HUES64 (cell line): ENCODE measurements around the gene RING1. TPM values are rescaled to one million over a fixed set of nuclear protein-coding genes. Genes with fewer than 3 reads are reported as not detected.

Source experiments
- H3K27ac ChIP-seq: 2 replicates; pipeline ENCODE4 v1.7.0; 2013; ENCODE audit warnings: low read depth, low read length, inconsistent platforms
- H3K27me3 ChIP-seq: 2 replicates; pipeline ENCODE4 v1.6.1; 2013; ENCODE audit warnings: mild to moderate bottlenecking, low read length; ENCODE audit not compliant: insufficient read depth
- H3K36me3 ChIP-seq: 2 replicates; pipeline ENCODE4 v1.6.1; 2013; ENCODE audit warnings: mild to moderate bottlenecking, low read length; ENCODE audit not compliant: insufficient read depth
- H3K4me1 ChIP-seq: 2 replicates; pipeline ENCODE4 v1.6.1; 2013; ENCODE audit warnings: mild to moderate bottlenecking, low read length, moderate library complexity; ENCODE audit not compliant: insufficient read depth
- H3K4me3 ChIP-seq: 2 replicates; pipeline ENCODE4 v1.5.1; 2013; ENCODE audit warnings: mild to moderate bottlenecking, low read length, moderate library complexity
- H3K9ac ChIP-seq: 2 replicates; pipeline ENCODE4 v1.6.1; 2013; ENCODE audit warnings: mild to moderate bottlenecking, low read depth, low read length
- H3K9me3 ChIP-seq: 2 replicates; pipeline ENCODE4 v1.6.1; 2013; ENCODE audit warnings: low read depth, low read length; ENCODE audit not compliant: insufficient read depth
- WGBS: fragments of 150-250, 120-280 bp; methylation state at CpG from one replicate; pipeline ENCODE4 v1.1.7; 2013; ENCODE audit warnings: missing lambda C conversion rate; 5-methylcytosine and 5-hydroxymethylcytosine counted together
- polyA plus RNA-seq, 2 experiments: library from polyadenylated mRNA; stranded (reverse); fragments of 50-300 nt; gene quantifications; one replicate each; pipeline ENCODE4 v1.2.3, GENCODE V29; 2013

The RING1 gene
- 27.4 TPM for polyA plus RNA-seq (2013, experiment 1 of 2)
- 29.5 TPM for polyA plus RNA-seq (2013, experiment 2 of 2)

DNA sequence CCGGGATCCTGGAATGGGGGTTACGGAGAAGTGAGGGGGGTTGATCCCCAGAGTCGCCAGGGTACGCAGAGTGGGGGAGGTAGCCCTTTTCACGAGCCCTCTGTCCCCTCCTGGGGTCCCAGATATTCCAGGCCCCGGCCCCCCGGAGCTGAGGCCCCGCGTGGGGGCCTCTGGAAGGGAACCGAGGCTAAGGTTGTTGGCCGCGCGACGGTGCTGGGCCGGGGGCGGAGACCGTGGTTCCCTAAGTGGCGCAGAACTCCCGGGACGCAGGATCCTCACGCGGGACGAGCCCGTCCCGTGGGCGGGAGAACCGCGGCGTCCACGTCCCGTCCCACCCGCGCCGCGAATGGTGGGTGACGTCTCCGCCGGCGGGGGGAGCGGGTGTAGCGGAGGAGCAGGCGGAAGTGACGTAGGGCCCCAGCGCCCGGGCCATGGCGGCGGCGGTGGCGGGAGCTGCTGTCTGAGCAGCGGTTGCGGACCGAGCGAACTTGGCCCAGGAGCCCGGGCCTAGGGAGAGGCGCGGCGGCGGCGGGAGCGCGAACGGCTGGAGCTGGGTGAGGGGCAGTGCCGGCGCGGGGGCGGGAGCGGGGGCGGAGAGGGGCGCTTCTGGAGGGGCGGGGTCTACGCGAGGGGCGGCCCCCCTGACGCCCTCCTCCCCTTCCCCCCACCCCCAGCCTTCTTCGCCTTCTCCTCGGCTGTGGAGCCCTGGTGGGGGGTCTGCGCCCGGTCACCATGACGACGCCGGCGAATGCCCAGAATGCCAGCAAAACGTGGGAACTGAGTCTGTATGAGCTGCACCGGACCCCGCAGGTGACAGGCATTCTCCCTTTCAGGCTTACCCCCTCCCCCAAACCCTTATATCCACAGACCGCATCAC is at the start of gene RING1:
Gene RING1 (plus strand): TSS at position 410 of the 877 bp plus-strand sequence. CDS start 323 bp downstream, at position 733.
- H3K27me3 ChIP-seq = peaks cover 66% of the 10 kb centered on the region
- peak within 1 kb of the TSS; percentile 90; the same call in 1 of the 2 replicates for H3K27ac ChIP-seq
- under 1% methylated on average over 80 of the region's 86 CpGs for WGBS
- no peaks in the 10 kb centered on the region for H3K9me3 ChIP-seq
- H3K4me1 ChIP-seq = peaks cover 32% of the 10 kb centered on the region
- H3K9ac ChIP-seq = peak within 1 kb of the TSS; percentile 69
- peaks cover 22% of the 10 kb centered on the region for H3K36me3 ChIP-seq
- peak within 1 kb of the TSS; percentile 90 for H3K4me3 ChIP-seq

DNA sequence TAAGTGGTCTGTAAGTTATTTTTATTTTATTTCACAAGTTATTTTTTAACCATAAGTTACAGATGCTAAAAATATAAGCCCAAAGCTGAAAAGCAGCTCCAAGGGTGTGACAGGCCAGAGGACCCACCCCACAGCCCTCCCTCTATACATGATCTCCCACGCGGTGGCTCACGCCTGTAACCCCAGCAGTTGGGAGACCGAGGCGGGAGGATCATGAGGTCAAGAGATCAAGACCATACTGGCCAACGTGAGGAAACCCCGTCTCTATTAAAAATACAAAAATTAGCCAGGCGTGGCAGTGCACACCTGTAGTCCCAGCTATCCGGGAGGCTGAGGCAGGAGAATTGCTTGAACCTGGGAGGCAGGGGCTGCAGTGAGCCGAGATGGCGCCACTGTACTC is 48.2 kb upstream of the RING1 start:
- Histone ChIP-seq H3K36me3 (no peaks in the 10 kb centered on the region), H3K4me3 (no peak overlapping the region), H3K9me3 (no peaks in the 10 kb centered on the region), H3K9ac (no peak overlapping the region), H3K27ac (no peak overlapping the region), H3K27me3 (peaks cover 21% of the 10 kb centered on the region), H3K4me1 (peaks cover 6% of the 10 kb centered on the region)
- WGBS = 93% methylated on average over 11 of the region's 11 CpGs

DNA sequence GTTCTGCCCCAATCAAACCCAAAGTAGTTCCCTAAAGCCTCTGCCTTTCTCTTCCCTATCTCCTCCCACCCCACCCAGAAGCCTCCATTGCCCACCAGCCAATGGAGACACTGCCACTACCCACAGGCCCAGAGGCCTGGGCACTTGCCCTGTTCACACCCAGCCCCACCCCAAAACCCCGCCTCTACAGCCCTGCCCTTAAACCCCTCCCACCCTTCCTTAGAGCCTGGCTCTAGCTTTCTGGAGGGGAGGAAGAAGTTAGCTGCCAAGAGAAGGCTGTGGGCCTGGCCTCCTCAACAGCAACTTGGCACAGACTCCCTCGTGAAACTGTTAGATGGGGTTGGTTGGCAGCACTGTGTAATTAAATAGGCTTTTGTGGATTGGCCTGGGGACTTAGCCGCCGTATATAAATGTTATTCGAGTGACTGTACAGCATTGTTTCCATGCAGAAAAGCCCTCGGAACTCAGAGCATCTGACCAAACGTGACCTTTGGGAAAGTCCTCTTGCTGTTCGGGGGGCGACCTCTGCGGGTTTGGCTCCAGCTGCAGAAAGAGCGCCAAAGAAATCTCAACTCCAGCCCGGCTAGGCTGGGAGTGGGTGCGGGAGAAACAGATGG is 47.5 kb upstream of the RING1 start:
- Histone ChIP-seq H3K9me3 (no peaks in the 10 kb centered on the region), H3K9ac (no peak overlapping the region), H3K27ac (no peak overlapping the region), H3K36me3 (no peaks in the 10 kb centered on the region), H3K4me3 (peak overlapping the region; percentile 65; the same call in 1 of the 2 replicates), H3K27me3 (peaks cover 21% of the 10 kb centered on the region), H3K4me1 (peaks cover 6% of the 10 kb centered on the region)
- 72% methylated on average over 12 of the region's 13 CpGs for WGBS

DNA sequence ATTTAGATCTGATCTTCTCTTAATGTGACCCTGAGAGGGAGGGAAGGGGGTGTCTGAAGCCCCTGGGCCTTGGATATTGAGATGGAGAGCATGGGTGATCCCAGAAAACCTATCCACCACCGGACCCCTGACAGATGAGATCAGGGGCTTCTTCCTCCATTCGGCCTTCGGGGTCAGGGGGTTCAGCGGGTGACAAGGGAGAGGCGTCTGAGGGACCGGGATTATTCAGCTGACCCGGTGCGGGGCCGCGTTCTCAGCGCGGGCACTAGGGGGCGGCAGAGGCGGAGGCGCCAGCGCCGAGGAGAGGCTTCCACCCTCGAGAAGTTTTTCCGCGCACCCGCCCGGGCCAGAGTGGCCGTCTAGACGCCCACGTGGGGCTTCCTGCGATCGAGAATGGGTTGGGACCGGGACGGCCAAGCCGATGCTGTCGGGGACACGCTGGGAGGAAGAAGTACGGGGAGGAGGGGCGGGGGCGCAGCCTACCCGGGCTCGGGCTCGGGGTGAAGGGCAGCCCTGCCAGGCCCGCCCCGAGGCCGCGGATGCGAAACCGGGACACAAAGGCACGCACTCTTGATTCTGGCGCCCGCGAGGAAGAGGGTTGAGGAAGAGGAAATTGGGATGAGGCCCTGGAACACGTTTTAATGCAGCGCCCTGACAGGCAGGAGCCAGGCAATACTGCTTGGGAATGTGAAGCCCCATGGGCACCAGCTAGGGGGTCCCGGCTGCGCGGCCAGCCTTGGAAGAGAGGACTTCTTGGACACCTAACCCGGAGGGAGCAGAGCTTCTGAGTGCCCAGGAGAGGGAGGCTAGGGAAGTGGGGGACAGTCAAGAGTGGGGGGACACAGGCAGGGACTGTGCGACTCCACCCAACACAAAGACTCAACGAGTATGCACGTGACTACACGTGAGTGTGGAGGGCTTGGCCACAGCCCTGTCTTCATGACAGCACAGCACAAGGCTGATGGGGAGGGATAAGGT is 46.7 kb upstream of the RING1 start:
- H3K27me3 ChIP-seq = peaks cover 21% of the 10 kb centered on the region
- H3K9ac ChIP-seq = peak overlapping the region; percentile 83
- H3K27ac ChIP-seq = no peak overlapping the region
- H3K4me1 ChIP-seq = peaks cover 6% of the 10 kb centered on the region
- WGBS = 12% methylated on average over 58 of the region's 58 CpGs
- H3K4me3 ChIP-seq = peak overlapping the region; percentile 65
- no peaks in the 10 kb centered on the region for H3K36me3 ChIP-seq
- H3K9me3 ChIP-seq = no peaks in the 10 kb centered on the region

DNA sequence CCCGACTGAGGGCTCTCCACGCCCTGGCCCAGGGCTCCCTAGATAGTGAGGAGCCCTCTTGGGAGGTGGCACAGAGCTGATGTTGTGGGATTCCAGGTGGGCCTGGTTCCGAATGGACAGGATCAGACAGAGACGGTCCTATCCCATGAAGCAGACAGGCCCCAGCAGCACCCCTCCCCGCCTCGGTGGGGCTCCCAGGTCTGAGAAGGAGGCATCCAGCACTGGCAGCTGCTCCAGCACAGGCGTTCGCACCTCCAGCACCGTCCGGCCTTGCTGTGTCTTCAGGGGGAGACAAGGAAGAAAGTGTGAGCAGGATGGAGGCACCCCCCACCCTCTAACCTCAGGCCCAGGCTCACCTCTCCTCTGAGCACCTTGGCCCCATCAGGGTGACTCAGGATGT is 44.8 kb upstream of the RING1 start:
- no peak overlapping the region for H3K9ac ChIP-seq
- H3K27ac ChIP-seq = no peak overlapping the region
- no peaks in the 10 kb centered on the region for H3K9me3 ChIP-seq
- H3K4me3 ChIP-seq = no peak overlapping the region
- H3K4me1 ChIP-seq = peaks cover 6% of the 10 kb centered on the region
- H3K36me3 ChIP-seq = no peaks in the 10 kb centered on the region
- 92% methylated on average over 10 of the region's 10 CpGs for WGBS
- H3K27me3 ChIP-seq = peaks cover 21% of the 10 kb centered on the region

DNA sequence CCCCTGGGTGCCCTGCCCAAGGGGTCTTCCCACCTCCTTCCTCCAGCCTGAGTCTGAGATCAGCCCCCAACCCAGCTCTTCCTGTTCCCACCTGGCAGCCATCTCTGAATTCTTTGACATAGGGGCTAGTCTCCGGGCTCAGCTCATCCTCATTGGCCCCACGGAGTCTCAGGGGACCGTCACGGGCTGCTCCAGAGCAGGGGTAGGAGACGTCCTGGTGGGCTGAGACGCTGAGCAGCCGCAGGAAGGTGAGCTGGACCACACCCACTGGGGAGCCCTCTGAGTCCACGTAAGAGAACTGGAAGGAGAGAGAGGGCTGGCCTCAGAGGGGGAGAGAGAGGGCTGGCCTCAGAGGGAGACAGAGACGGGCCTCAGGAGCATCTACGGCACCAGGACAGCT is 44.1 kb upstream of the RING1 start:
- Histone ChIP-seq H3K9me3 (no peaks in the 10 kb centered on the region), H3K36me3 (no peaks in the 10 kb centered on the region), H3K27me3 (peaks cover 21% of the 10 kb centered on the region), H3K4me3 (no peak overlapping the region), H3K27ac (no peak overlapping the region), H3K4me1 (peaks cover 6% of the 10 kb centered on the region), H3K9ac (no peak overlapping the region)
- 71% methylated on average over 10 of the region's 10 CpGs for WGBS

DNA sequence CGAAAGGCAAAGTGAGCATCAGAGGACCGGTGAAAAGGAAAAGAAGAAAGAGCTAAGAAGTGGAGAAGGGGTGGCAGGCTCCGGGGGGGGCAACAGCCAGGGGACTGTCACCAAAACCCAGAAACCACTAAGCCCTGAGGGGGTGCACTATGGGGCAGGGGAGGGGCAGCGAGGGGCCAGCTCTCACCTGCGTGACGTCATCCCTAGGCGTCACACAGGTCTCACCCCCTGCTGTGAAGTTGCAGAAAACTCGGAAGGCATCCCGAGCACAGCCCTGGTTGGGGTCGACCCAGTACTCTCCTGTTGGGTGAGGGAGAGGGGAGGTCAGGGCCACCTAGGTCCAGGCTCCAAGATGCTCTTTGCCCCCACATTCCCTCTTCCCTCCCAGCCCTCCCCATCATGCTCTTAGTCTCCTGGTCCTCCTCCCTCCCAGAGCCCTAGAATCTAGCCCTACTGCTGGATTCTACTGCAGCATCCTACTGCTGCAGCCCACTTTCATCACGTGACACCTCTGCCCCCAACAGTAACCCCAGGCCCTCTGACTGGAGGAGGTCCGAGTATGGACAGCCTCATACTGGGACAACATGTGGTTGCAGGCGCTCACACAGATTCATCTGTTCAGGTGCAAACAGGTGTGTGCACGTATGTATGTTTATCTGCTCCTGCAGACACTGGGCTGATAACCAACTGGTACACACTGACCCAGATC is 43.5 kb upstream of the RING1 start:
- Histone ChIP-seq H3K36me3 (no peaks in the 10 kb centered on the region), H3K27ac (no peak overlapping the region), H3K27me3 (peaks cover 19% of the 10 kb centered on the region), H3K4me3 (no peak overlapping the region), H3K9ac (no peak overlapping the region), H3K4me1 (peaks cover 6% of the 10 kb centered on the region), H3K9me3 (no peaks in the 10 kb centered on the region)
- 64% methylated on average over 14 of the region's 14 CpGs for WGBS

DNA sequence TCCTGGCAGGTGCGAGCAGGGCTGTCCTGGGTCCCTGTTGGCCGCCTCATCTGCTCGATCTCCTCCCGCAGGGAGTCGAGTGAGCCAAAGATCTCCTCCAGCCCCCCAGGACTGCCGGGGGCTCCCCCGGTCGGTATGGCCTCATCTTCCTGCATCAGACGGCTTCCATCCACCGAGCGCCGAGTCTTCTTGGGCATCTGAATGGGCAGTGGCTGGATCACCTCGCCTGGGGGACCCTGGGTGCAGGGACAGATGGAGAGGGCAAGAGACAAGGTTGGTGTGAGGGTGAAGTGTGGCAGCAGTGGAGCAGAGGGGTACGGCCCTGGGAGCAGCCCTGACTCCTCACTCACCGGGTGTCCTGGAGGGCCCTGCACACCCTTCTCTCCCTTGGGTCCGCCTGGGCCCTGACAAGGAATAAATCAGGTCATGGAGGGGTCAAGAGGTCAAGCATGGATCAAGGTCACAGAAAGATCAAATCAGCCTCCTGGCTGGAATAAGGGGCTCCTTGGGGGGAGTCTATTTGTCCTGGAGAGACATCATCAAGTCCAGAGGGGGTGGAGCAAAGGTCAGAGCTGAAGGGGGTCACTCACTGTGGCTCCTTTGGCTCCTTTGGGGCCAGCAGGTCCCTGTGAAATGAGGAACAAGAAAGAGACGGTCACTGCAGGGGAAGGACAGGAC is 42.6 kb upstream of the RING1 start:
- whole genome bisulfite sequencing = 90% methylated on average over 17 of the region's 17 CpGs
- Histone ChIP-seq H3K36me3 (no peaks in the 10 kb centered on the region), H3K27me3 (peaks cover 19% of the 10 kb centered on the region), H3K9me3 (no peaks in the 10 kb centered on the region), H3K4me3 (no peak overlapping the region), H3K4me1 (peaks cover 6% of the 10 kb centered on the region), H3K9ac (no peak overlapping the region), H3K27ac (no peak overlapping the region)

DNA sequence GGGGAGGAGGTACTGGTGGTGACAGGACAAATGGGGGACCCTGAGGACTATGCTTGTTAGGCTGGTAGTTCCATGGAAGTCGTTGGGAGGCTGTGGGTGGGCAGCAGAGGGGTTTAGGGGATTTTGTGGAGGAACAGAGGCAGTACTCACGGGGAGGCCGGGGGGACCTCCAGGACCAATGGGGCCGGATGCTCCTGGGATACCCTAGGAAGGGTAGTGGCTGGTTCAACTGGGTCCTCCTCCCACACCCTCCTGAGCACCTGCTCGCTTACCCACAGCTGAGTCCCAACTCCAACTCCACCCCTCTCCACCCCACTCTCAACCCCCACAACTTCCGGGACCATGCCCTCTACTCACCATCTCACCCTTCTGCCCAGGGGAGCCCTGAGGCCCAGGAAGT is 41.9 kb upstream of the RING1 start:
- Histone ChIP-seq H3K4me1 (peaks cover under 1% of the 10 kb centered on the region), H3K9ac (no peak overlapping the region), H3K27me3 (peaks cover 13% of the 10 kb centered on the region), H3K27ac (no peak overlapping the region), H3K9me3 (no peaks in the 10 kb centered on the region), H3K4me3 (no peak overlapping the region), H3K36me3 (no peaks in the 10 kb centered on the region)
- 86% methylated on average over 6 of the region's 6 CpGs for WGBS

DNA sequence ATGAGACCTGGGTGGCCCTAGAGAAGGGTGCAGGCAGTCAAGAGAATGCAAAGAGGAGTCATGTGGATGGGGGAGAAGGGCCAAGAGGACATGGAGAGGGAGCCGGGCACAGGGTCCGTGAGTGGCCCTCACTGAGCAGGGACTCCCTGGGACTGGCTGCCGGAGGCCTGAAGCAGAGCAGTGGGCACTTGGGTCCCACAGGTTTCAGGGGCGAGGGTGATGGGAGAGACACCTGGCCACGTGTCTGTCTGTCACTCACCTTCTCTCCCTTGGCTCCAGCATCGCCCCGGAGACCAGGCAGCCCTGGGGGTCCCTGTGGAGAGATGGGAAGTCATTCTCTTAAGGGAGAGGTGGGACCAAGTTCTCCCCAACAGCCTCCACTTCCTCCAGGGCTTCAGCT is 41.5 kb upstream of the RING1 start:
- Histone ChIP-seq H3K9me3 (no peaks in the 10 kb centered on the region), H3K4me1 (no peaks in the 10 kb centered on the region; the same call in 1 of the 2 replicates), H3K36me3 (no peaks in the 10 kb centered on the region), H3K9ac (no peak overlapping the region), H3K27me3 (peaks cover 10% of the 10 kb centered on the region), H3K27ac (no peak overlapping the region), H3K4me3 (no peak overlapping the region)
- WGBS = 83% methylated on average over 6 of the region's 7 CpGs
